Ishikawa (cell line): ENCODE data around the gene COPS7B.

Experiments
- CEBPB ChIP-seq: IDR thresholded peaks from 2 replicates; pipeline ENCODE4 v1.6.1; 2012
- CREB1 ChIP-seq: IDR thresholded peaks from 2 replicates; pipeline ENCODE4 v1.6.1; 2012; ENCODE audit warnings: low read depth
- EGR1 ChIP-seq: IDR thresholded peaks from 2 replicates; pipeline ENCODE4 v1.6.1; 2012
- EP300 ChIP-seq: IDR thresholded peaks from 2 replicates; pipeline ENCODE4 v1.6.1; 2012; ENCODE audit warnings: borderline replicate concordance
- FOXM1 ChIP-seq: IDR thresholded peaks from 2 replicates; pipeline ENCODE4 v1.6.1; 2012; ENCODE audit warnings: low read depth, borderline replicate concordance
- NFIC ChIP-seq: IDR thresholded peaks from 2 replicates; pipeline ENCODE4 v1.6.1; 2012
- RAD21 ChIP-seq: IDR thresholded peaks from 2 replicates; pipeline ENCODE4 v1.6.1; 2012; ENCODE audit warnings: low read depth
- TAF1 ChIP-seq: IDR thresholded peaks from 2 replicates; pipeline ENCODE4 v1.6.1; 2012; ENCODE audit warnings: low read depth, mild to moderate bottlenecking
- TCF12 ChIP-seq: IDR thresholded peaks from 2 replicates; pipeline ENCODE4 v1.6.1; 2012; ENCODE audit warnings: low read depth
- TEAD4 ChIP-seq: IDR thresholded peaks from 2 replicates; pipeline ENCODE4 v1.6.1; 2012
- YY1 ChIP-seq: IDR thresholded peaks from 2 replicates; pipeline ENCODE4 v1.6.1; 2012; ENCODE audit warnings: low read depth
- ZBTB7A ChIP-seq: IDR thresholded peaks from 2 replicates; pipeline ENCODE4 v1.6.1; 2012; ENCODE audit warnings: low read depth
- TF ChIP-seq, protein P1 (sequence below): IDR thresholded peaks from 2 replicates; pipeline ENCODE4 v1.6.1; 2012
- TF ChIP-seq, protein P2 (sequence below): IDR thresholded peaks from 2 replicates; pipeline ENCODE4 v1.6.1; 2012; ENCODE audit warnings: low read depth, mild to moderate bottlenecking
- TF ChIP-seq, protein P3 (sequence below): IDR thresholded peaks from 2 replicates; pipeline ENCODE4 v1.6.1; 2012

COPS7B gene

DNA sequence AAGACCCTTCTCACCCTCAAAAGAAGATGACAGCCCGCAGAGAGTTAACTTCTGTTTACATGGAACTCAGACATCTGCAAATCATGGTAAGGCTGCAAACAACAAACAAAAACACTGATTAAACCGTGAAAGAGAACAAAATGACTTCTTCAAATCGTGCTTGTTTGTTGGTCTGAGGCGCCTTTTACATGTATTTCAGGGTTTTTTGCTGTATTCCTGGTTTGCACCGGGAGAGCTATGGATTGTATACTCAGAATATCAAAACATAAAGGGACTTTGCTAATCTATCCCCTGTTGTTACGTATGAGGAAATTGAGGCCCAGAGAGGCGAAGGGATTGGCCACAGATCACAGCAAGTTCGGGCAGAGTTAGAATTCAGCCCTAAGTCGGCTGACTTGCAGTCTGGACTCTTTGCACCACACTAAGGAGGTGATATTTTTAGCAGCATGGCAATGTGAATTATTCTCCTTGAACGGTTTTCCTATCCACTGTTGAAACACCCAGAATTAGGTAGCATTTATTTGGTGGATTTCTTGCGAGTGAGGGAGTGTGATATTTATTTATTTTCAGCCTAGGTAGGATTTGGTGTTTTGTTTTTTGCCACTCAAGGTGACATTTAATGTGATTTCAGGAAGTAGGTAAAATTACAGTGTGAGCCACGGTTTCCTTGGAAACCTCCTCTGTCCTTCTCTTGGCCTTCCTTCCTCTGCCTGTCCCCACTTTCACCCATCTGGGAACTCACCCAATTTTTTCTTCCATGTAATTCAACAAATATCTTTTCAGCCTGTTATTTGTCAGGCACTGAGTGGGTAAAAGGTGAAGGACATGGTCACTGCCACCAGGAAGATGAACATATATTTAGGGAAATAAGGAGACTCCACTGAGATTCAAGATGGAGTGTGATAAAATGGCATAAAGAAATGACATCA, 4.2 kb upstream of the COPS7B start:
- TF ChIP-seq TEAD4: no peak; the same call in 1 of the 2 replicates
- TF ChIP-seq EP300: no peak
- no peak for TF ChIP-seq FOXM1
- no peak for TF ChIP-seq RAD21
- TF ChIP-seq, protein P1, sequence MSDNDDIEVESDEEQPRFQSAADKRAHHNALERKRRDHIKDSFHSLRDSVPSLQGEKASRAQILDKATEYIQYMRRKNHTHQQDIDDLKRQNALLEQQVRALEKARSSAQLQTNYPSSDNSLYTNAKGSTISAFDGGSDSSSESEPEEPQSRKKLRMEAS: no peak
- TF ChIP-seq ZBTB7A: no peak
- no peak for TF ChIP-seq EGR1
- no peak for TF ChIP-seq NFIC
- no peak for TF ChIP-seq CREB1
- TF ChIP-seq, protein P2, sequence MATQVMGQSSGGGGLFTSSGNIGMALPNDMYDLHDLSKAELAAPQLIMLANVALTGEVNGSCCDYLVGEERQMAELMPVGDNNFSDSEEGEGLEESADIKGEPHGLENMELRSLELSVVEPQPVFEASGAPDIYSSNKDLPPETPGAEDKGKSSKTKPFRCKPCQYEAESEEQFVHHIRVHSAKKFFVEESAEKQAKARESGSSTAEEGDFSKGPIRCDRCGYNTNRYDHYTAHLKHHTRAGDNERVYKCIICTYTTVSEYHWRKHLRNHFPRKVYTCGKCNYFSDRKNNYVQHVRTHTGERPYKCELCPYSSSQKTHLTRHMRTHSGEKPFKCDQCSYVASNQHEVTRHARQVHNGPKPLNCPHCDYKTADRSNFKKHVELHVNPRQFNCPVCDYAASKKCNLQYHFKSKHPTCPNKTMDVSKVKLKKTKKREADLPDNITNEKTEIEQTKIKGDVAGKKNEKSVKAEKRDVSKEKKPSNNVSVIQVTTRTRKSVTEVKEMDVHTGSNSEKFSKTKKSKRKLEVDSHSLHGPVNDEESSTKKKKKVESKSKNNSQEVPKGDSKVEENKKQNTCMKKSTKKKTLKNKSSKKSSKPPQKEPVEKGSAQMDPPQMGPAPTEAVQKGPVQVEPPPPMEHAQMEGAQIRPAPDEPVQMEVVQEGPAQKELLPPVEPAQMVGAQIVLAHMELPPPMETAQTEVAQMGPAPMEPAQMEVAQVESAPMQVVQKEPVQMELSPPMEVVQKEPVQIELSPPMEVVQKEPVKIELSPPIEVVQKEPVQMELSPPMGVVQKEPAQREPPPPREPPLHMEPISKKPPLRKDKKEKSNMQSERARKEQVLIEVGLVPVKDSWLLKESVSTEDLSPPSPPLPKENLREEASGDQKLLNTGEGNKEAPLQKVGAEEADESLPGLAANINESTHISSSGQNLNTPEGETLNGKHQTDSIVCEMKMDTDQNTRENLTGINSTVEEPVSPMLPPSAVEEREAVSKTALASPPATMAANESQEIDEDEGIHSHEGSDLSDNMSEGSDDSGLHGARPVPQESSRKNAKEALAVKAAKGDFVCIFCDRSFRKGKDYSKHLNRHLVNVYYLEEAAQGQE: no peak
- TF ChIP-seq, protein P3, sequence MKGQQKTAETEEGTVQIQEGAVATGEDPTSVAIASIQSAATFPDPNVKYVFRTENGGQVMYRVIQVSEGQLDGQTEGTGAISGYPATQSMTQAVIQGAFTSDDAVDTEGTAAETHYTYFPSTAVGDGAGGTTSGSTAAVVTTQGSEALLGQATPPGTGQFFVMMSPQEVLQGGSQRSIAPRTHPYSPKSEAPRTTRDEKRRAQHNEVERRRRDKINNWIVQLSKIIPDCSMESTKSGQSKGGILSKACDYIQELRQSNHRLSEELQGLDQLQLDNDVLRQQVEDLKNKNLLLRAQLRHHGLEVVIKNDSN: no peak
- TF ChIP-seq TCF12: no peak
- no peak for TF ChIP-seq CEBPB
- no peak for TF ChIP-seq TAF1
- TF ChIP-seq YY1: no peak

DNA sequence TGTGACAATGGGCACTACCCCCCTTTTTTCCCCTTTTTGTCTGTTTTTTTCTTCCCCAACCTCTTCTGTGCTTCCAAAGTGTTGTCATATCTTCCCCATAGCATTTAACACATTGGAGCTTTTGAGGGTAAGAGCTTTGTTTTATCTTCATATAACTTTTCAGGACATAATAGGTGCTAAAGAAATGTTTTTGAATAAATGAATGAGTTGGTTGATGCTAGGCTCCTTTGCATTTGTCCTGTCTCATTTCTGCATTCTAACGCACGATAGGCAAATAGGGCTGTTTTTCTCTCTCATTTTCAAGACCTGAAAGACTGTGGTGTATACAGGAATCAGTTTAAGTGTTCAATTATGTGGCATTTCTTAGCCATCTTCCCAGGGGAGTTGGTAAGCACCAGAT, 832 bp upstream of the COPS7B start:
- TF ChIP-seq EP300 (no peak), TCF12 (no peak), RAD21 (no peak), CEBPB (no peak), ZBTB7A (no peak), TEAD4 (no peak), EGR1 (no peak), TAF1 (no peak), CREB1 (no peak), YY1 (no peak), NFIC (no peak), FOXM1 (no peak)
- TF ChIP-seq, protein P3: no peak
- TF ChIP-seq, protein P1: no peak
- TF ChIP-seq, protein P2: no peak

DNA sequence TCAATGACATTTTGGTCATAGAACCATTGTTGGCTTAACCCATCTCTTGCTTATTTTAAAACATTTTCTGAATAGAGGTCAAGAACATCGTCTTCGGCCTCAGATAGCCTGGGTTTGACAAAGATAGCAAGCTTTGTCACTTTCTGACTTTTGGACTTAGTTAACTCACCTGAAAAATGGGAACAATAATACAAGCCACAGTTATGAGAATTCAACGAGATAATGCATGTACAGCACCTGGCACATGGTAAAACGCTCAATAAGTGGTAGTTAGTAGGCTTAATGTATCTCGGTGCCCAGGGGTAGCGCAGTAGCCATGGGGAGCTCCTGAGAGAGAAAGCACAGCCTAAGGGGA, 446 bp upstream of the COPS7B start:
- no peak for TF ChIP-seq ZBTB7A

DNA sequence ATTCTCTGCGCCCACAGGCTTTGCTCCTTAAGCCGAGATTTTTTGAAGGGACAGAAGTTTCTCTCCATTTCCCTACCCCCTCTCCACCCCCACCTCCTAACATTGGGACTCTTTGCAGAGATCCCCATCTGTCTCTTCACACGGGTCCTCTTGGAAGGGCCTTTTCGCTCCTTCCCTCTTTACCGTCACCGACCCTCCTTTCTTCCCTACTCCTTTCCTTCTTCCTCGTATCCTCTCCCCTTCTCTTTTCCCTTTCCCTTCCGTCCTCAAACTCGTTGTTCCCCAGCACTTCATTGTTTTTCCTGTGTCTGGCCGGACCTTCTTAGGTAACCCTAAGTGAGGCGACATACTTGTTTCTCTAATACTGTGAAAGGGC, 660 bp downstream of the COPS7B start:
- TF ChIP-seq RAD21 (no peak; the same call in 1 of the 2 replicates), YY1 (no peak), CREB1 (no peak), FOXM1 (no peak), CEBPB (no peak)
- TF ChIP-seq, protein P3: no peak
- TF ChIP-seq, protein P1: no peak
- TF ChIP-seq, protein P2: no peak
